Ishikawa (cell line): ENCODE measurements around the gene CSNK1A1L.

Experiments
- CEBPB ChIP-seq: IDR thresholded peaks from 2 replicates; pipeline ENCODE4 v1.6.1; 2012
- EGR1 ChIP-seq: IDR thresholded peaks from 2 replicates; pipeline ENCODE4 v1.6.1; 2012
- EP300 ChIP-seq: IDR thresholded peaks from 2 replicates; pipeline ENCODE4 v1.6.1; 2012; ENCODE audit warnings: borderline replicate concordance
- FOXM1 ChIP-seq: IDR thresholded peaks from 2 replicates; pipeline ENCODE4 v1.6.1; 2012; ENCODE audit warnings: low read depth, borderline replicate concordance
- MAX ChIP-seq: IDR thresholded peaks from 2 replicates; pipeline ENCODE4 v1.6.1; 2012
- RAD21 ChIP-seq: IDR thresholded peaks from 2 replicates; pipeline ENCODE4 v1.6.1; 2012; ENCODE audit warnings: low read depth
- TAF1 ChIP-seq: IDR thresholded peaks from 2 replicates; pipeline ENCODE4 v1.6.1; 2012; ENCODE audit warnings: low read depth, mild to moderate bottlenecking
- USF1 ChIP-seq: IDR thresholded peaks from 2 replicates; pipeline ENCODE4 v1.6.1; 2012
- ZBTB7A ChIP-seq: IDR thresholded peaks from 2 replicates; pipeline ENCODE4 v1.6.1; 2012; ENCODE audit warnings: low read depth

- TF ChIP-seq CEBPB (no peak), ZBTB7A (no peak), EP300 (no peak), FOXM1 (no peak), MAX (no peak), USF1 (no peak), TAF1 (no peak), RAD21 (no peak), EGR1 (no peak)
These were observed 13.6 kb downstream of the CSNK1A1L start for GRCh38 chr13:37091835-37092234.
